GM12891 (cell line): ENCODE measurements around the gene AVPR1B.

Experiments used
- POLR2A ChIP-seq: IDR thresholded peaks from 2 replicates; pipeline ENCODE4 v1.6.1; 2011; ENCODE audit warnings: low read depth, low read length, control low read depth
- POLR2AphosphoS5 ChIP-seq: IDR thresholded peaks from 2 replicates; pipeline ENCODE4 v1.6.1; 2011; ENCODE audit warnings: low read depth, low read length, control low read depth
- SPI1 ChIP-seq: IDR thresholded peaks from 2 replicates; pipeline ENCODE4 v1.6.1; 2011; ENCODE audit warnings: low read depth, low read length, control low read depth

DNA sequence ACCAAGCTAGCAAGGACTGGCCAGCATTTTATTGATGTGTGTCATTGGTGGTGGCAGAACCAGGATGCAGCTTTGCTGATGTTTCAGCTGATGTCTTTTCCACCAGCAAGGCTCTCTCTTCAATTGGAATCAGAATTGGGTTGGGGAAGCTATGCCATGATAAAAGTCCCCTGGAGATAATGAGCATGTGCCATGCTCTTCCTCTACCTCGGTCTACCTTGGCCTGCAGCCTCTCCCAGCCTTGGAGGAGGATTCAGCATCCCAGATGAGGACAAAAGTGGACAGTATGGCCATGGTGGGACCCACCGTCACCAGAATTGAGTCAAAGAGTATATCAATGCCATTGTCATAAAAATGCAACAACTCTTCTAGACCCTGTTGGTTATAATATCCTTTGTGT, 8.6 kb downstream of the AVPR1B start:
- TF ChIP-seq POLR2AphosphoS5: no peak
- no peak for TF ChIP-seq POLR2A
- TF ChIP-seq SPI1: no peak
